ENCODE results near the gene NME7. TPM values are rescaled to one million over a fixed set of nuclear protein-coding genes. Genes with fewer than 3 reads are reported as not detected.

The NME7 gene
- total and polyA plus RNA-seq, 4 donors, result 7.8 to 26.5 (median 9.4) TPM

- Histone ChIP-seq H3K4me3 (ENCODE audit: low read depth in 1 of 3, low read length in 3 of 3) (peak overlapping the region in 1 of 3 donors; percentile 11), H3K36me3 (ENCODE audit: control insufficient read depth in 4 of 4, insufficient read depth in 3 of 4, low read depth in 1 of 4, low read length in 3 of 4) (peaks cover 4 to 37% (median 14%) of the 10 kb centered on the region in 4 donors), H3K9ac (ENCODE audit: low read depth in 1 of 2, low read length in 2 of 2) (no peak overlapping the region), H3K4me1 (ENCODE audit: control insufficient read depth in 4 of 4, insufficient read depth in 4 of 4, low read length in 3 of 4) (peaks cover 7 to 30% (median 19%) of the 10 kb centered on the region in 4 donors), H3K9me3 (ENCODE audit: control insufficient read depth in 4 of 4, low read length in 3 of 4) (no peaks in the 10 kb centered on the region), H3K27me3 (ENCODE audit: control insufficient read depth in 4 of 4, insufficient read depth in 4 of 4, low read length in 3 of 4) (no peaks in the 10 kb centered on the region), H3K27ac (ENCODE audit: low read depth in 1 of 2, low read length in 2 of 2) (peak overlapping the region; percentile 77 to 82)
- 37% methylated on average over 14 of the region's 14 CpGs for WGBS
- DNase-seq (ENCODE audit: low spot score), result peak; percentile 61
- peak; percentile 57 for TF ChIP-seq HNF4G (IDR thresholded peaks at IDR 0.05)
- peak; percentile 87 to 92 for TF ChIP-seq EGR1 (IDR thresholded peaks at IDR 0.05; ENCODE audit: low read depth in 2 of 2)
- peak; percentile 64 to 69 for TF ChIP-seq HNF4A (conservative IDR thresholded peaks at IDR 0.05)
- TF ChIP-seq GABPA (IDR thresholded peaks at IDR 0.05 in 1 of 2, conservative IDR thresholded peaks at IDR 0.05 in 1 of 2), result peak in 1 of 2 donors; percentile 63
- TF ChIP-seq YY1 (IDR thresholded peaks at IDR 0.05), result peak; percentile 88
- no peak for TF ChIP-seq CTCF (IDR thresholded peaks at IDR 0.05; ENCODE audit: low read depth, low read length, missing input control)
- TF ChIP-seq NR2F2 (IDR thresholded peaks at IDR 0.05), result peak; percentile 40
- peak; percentile 53 to 71 for TF ChIP-seq RAD21 (IDR thresholded peaks at IDR 0.05)
- TF ChIP-seq RXRA (IDR thresholded peaks at IDR 0.05), result peak; percentile 98 to 99
- peak; percentile 98 for TF ChIP-seq SP1 (IDR thresholded peaks at IDR 0.05)
- TF ChIP-seq MAX (IDR thresholded peaks at IDR 0.05), result no peak
- TF ChIP-seq ATF3 (IDR thresholded peaks at IDR 0.05), result peak; percentile 70
- TF ChIP-seq FOXA2 (IDR thresholded peaks at IDR 0.05), result peak; percentile 35
- TF ChIP-seq FOXA1 (IDR thresholded peaks at IDR 0.05), result no peak
- TF ChIP-seq ZBTB33 (IDR thresholded peaks at IDR 0.05), result no peak
- TF ChIP-seq JUND (IDR thresholded peaks at IDR 0.05), result peak; percentile 83 to 90
- peak; percentile 72 for TF ChIP-seq REST (IDR thresholded peaks at IDR 0.05)
Measured at GRCh38 chr1:169115891-169116585, 251.6 kb downstream of the NME7 start.

All from liver (tissue), 9 donors.